HG03045 (cell line): ENCODE results near the gene RANBP1.
"Not testable (repeated sequence)": the region's sequence is repeated elsewhere in the genome, so short reads cannot be mapped to it uniquely, and the experiment has no call there.

Source experiments
- ATAC-seq: cut with Tn5 transposase; IDR thresholded peaks from one replicate; pipeline ENCODE4 v1.9.1; 2021; ENCODE audit warnings: mild to moderate bottlenecking, moderate library complexity; ENCODE audit not compliant: unreplicated experiment

RANBP1 gene

GRCh38 chr22:20115691-20116375 lies at the start of gene RANBP1:
Gene RANBP1, plus strand, starts transcription at chr22:20116104. Its CDS starts 81 bp downstream, at chr22:20116185.
- no peak for ATAC-seq

- ATAC-seq = no peak
Measured at GRCh38 chr22:20066617-20067383, 49.1 kb upstream of the RANBP1 start.

- ATAC-seq = not testable (repeated sequence)
Measured at GRCh38 chr22:20067384-20067682, 48.6 kb upstream of the RANBP1 start.

- ATAC-seq = no peak
Measured at GRCh38 chr22:20068640-20069039, 47.3 kb upstream of the RANBP1 start.

GRCh38 chr22:20069331-20070042 lies 46.4 kb upstream of the RANBP1 start:
- ATAC-seq = no peak

DNA sequence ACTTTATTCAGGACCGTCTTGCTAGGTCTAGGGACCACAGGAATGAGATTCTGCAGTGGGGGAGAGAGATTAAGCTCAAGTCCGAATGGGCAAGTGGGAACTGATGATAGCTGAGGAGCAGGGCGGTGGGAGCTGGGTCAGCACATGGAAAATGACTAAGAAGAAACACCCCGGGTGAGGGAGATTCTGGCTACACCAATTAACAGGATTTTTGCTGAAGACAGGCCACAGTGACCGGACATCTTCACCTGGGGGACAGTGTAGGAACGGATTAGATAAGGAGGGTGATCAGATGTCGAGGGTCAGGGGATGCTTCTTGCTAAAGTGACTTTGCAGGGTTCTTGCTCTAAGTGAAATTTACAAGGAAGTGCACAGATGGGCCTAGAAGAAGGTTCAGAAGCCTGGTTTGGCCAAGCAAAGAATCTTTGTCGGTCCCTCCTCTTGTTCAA lies 44.4 kb upstream of the RANBP1 start:
- no peak for ATAC-seq

- ATAC-seq = no peak
Measured at GRCh38 chr22:20076627-20077172, 39.2 kb upstream of the RANBP1 start.

GRCh38 chr22:20079745-20080444 lies 36.0 kb upstream of the RANBP1 start, which contains the start of gene DGCR8:
Gene DGCR8, plus strand, starts transcription at chr22:20080241. Its CDS starts 5,723 bp downstream, at chr22:20085964.
- ATAC-seq = peak; percentile 81

GRCh38 chr22:20080445-20080775 lies 35.5 kb upstream of the RANBP1 start:
- peak; percentile 65 for ATAC-seq

GRCh38 chr22:20080776-20081654 lies 34.9 kb upstream of the RANBP1 start:
- no peak for ATAC-seq

- ATAC-seq = no peak
Measured at GRCh38 chr22:20083157-20083890, 32.6 kb upstream of the RANBP1 start.

- ATAC-seq = no peak
Measured at GRCh38 chr22:20083891-20084546, 31.9 kb upstream of the RANBP1 start.

DNA sequence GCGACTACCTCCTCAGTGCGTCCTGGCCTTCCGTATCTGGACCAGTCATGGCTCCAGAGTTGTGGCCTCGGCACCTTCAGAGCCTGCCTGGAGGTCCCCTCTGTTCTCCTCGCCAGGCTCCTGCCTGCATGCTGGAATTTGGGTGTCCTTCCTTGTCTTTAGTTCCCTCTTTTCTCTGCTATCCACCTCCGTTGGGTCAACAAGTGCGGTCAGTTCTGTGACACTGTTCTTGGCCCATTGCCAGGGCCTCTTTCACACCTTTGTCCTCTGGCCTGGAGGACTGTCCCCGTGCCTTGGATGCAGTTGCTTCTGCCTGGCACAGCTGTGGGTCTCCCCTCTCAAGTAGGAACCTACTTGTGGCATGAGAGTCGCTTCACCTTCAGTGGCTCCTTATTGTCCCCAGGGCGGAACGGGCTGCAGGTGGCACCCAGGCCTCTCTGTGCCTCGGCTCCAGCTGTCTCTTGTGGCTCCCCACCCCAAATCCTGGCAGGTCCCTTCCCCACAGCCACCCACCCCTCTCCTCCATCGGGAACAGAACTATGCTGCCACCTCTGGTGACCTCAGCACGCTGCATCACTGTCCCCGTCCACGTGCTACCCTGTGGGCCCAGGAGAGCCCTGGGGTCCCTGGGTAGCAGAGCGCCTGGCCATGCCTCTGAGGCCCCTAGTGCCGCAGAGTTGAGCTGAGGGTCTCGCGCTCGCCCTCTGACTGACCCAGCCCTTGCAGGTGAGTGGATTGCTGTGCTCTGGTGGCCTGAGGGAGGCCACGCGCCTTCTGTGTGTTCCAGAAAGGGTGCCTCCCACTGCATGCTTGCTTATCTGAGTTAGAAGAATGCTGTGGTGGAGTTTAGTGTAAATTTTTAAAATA lies 31.1 kb upstream of the RANBP1 start:
- no peak for ATAC-seq

DNA sequence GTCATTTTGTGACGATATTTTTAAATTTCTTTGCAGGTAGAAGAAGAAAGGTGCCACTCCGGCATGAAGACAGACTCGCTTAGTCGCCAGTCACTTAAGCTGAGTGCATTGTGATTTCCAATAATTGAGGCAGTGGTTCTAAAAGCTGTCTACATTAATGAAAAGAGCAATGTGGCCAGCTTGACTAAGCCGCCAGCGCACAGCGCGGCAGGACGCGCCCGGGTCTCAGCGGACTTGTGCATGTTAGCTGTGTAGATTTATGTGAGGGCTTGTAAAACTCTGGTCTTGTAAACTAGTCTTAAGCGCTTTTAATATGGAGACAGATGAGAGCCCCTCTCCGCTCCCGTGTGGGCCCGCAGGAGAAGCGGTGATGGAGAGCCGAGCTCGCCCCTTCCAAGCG lies 30.3 kb upstream of the RANBP1 start:
- ATAC-seq = no peak

DNA sequence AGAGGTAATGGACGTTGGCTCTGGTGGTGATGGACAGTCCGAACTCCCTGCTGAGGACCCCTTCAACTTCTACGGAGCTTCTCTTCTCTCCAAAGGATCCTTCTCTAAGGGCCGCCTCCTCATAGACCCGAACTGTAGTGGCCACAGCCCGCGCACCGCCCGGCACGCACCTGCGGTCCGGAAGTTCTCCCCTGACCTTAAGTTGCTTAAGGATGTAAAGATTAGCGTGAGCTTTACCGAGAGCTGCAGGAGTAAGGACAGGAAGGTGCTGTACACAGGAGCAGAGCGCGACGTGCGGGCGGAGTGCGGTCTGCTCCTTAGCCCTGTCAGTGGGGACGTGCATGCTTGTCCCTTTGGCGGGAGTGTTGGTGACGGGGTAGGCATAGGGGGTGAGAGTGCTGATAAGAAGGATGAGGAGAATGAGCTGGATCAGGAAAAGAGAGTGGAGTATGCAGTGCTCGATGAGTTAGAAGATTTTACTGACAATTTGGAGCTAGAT lies 29.8 kb upstream of the RANBP1 start:
- no peak for ATAC-seq

- no peak for ATAC-seq
Measured at GRCh38 chr22:20086763-20087162, 29.1 kb upstream of the RANBP1 start.
